ENCODE results near the gene GLP1R. TPM values are rescaled to one million over a fixed set of nuclear protein-coding genes. Genes with fewer than 3 reads are reported as not detected.

GLP1R gene
- total and polyA plus RNA-seq, 5 experiments from 2014 or later: not detected

GRCh38 chr6:39107034-39107433 is 58.5 kb downstream of the GLP1R start:
- POLR2A ChIA-PET: no interaction called here
- Mint-ChIP-seq H3K4me1 (peaks cover 25 to 59% (median 37%) of the 10 kb centered on the region in 4 donors), H3K27ac (peak overlapping the region in 1 of 10 donors; percentile 63), H3K27me3 (no peaks in the 10 kb centered on the region), H3K36me3 (peaks cover 13 to 59% (median 41%) of the 10 kb centered on the region in 3 donors), H3K9me3 (no peaks in the 10 kb centered on the region), H3K4me3 (peak overlapping the region in 2 of 10 donors; percentile 31 to 54)
- ATAC-seq (no peak), DNase-seq (no peak)

GRCh38 chr6:39107641-39108040 is 59.1 kb downstream of the GLP1R start:
- H3K27ac Mint-ChIP-seq: no peak overlapping the region
- POLR2A ChIA-PET: no interaction called here
- H3K4me3 Mint-ChIP-seq: no peak overlapping the region
- DNase-seq (no peak), ATAC-seq (no peak)
- peaks cover 13 to 55% (median 41%) of the 10 kb centered on the region in 3 donors for H3K36me3 Mint-ChIP-seq
- H3K9me3 Mint-ChIP-seq: no peaks in the 10 kb centered on the region
- no peaks in the 10 kb centered on the region for H3K27me3 Mint-ChIP-seq
- H3K4me1 Mint-ChIP-seq: peaks cover 29 to 65% (median 44%) of the 10 kb centered on the region in 4 donors

- POLR2A ChIA-PET: no interaction called here
- no peaks in the 10 kb centered on the region for H3K27me3 Mint-ChIP-seq
- DNase-seq: no peak
- peaks cover 29 to 69% (median 47%) of the 10 kb centered on the region in 4 donors for H3K4me1 Mint-ChIP-seq
- no peak for ATAC-seq
- H3K9me3 Mint-ChIP-seq: no peaks in the 10 kb centered on the region
- H3K4me3 Mint-ChIP-seq: no peak overlapping the region
- peak overlapping the region in 1 of 10 donors; percentile 5 for H3K27ac Mint-ChIP-seq
- H3K36me3 Mint-ChIP-seq: peaks cover 13 to 49% (median 40%) of the 10 kb centered on the region in 3 donors
These were observed 59.7 kb downstream of the GLP1R start for GRCh38 chr6:39108041-39108839.

GRCh38 chr6:39111280-39111679 is 62.7 kb downstream of the GLP1R start:
- no peaks in the 10 kb centered on the region for H3K9me3 Mint-ChIP-seq
- H3K27ac Mint-ChIP-seq: peak overlapping the region; percentile 53 to 95 (median 92)
- H3K4me3 Mint-ChIP-seq: peak overlapping the region; percentile 64 to 84 (median 73)
- H3K36me3 Mint-ChIP-seq: peaks cover 0 to 23% (median 19%) of the 10 kb centered on the region in 3 donors
- POLR2A ChIA-PET: interaction anchor here (0.6 kb wide), 1 partner anchor 472 kb away, joined by 3 read pairs; no protein-coding TSS in a partner anchor
- no peaks in the 10 kb centered on the region for H3K27me3 Mint-ChIP-seq
- peaks cover 36 to 84% (median 68%) of the 10 kb centered on the region in 4 donors for H3K4me1 Mint-ChIP-seq
- peak in 3 of 10 donors; percentile 25 to 43 (median 40) for DNase-seq
- no peak for ATAC-seq

GRCh38 chr6:39113788-39114187 is 65.2 kb downstream of the GLP1R start:
- Mint-ChIP-seq H3K36me3 (peaks cover 0 to 16% (median 15%) of the 10 kb centered on the region in 3 donors), H3K27me3 (no peaks in the 10 kb centered on the region), H3K27ac (peak overlapping the region; percentile 94 to 99 (median 98)), H3K4me1 (peaks cover 33 to 67% (median 54%) of the 10 kb centered on the region in 4 donors), H3K4me3 (peak overlapping the region; percentile 92 to 99 (median 97)), H3K9me3 (no peaks in the 10 kb centered on the region)
- POLR2A ChIA-PET: no interaction called here
- no peak for ATAC-seq
- DNase-seq: no peak

GRCh38 chr6:39114388-39114703 is 65.8 kb downstream of the GLP1R start:
- H3K27ac Mint-ChIP-seq: peak overlapping the region; percentile 94 to 99 (median 98)
- H3K36me3 Mint-ChIP-seq: peaks cover 0 to 11% (median 10%) of the 10 kb centered on the region in 3 donors
- H3K9me3 Mint-ChIP-seq: no peaks in the 10 kb centered on the region
- no peak for DNase-seq
- POLR2A ChIA-PET: no interaction called here
- H3K4me3 Mint-ChIP-seq: peak overlapping the region; percentile 92 to 99 (median 97)
- ATAC-seq: peak; percentile 15 to 18
- H3K4me1 Mint-ChIP-seq: peaks cover 30 to 61% (median 50%) of the 10 kb centered on the region in 4 donors
- H3K27me3 Mint-ChIP-seq: no peaks in the 10 kb centered on the region

GRCh38 chr6:39114704-39115599 is 66.4 kb downstream of the GLP1R start, which contains the start of gene SAYSD1:
SAYSD1 (minus strand) TSS chr6:39115186; CDS start chr6:39115089, 97 bp downstream.
- no peaks in the 10 kb centered on the region for H3K9me3 Mint-ChIP-seq
- H3K36me3 Mint-ChIP-seq: peaks cover 0 to 5% (median 4%) of the 10 kb centered on the region in 3 donors
- DNase-seq (peak; percentile 84 to 95 (median 90)), ATAC-seq (peak; percentile 78 to 87)
- peaks cover 30 to 56% (median 50%) of the 10 kb centered on the region in 4 donors for H3K4me1 Mint-ChIP-seq
- H3K27ac Mint-ChIP-seq: peak within 1 kb of the TSS; percentile 94 to 99 (median 98)
- peak within 1 kb of the TSS; percentile 92 to 99 (median 97) for H3K4me3 Mint-ChIP-seq
- POLR2A ChIA-PET: no interaction called here
- no peaks in the 10 kb centered on the region for H3K27me3 Mint-ChIP-seq

- no peak overlapping the region for H3K4me3 Mint-ChIP-seq
- H3K27me3 Mint-ChIP-seq: peaks cover 0 to 3% (median 0%) of the 10 kb centered on the region in 5 donors
- DNase-seq (no peak), ATAC-seq (no peak)
- H3K27ac Mint-ChIP-seq: no peak overlapping the region
- peaks cover 14 to 18% (median 15%) of the 10 kb centered on the region in 4 donors for H3K4me1 Mint-ChIP-seq
- no peaks in the 10 kb centered on the region for H3K9me3 Mint-ChIP-seq
- no peaks in the 10 kb centered on the region for H3K36me3 Mint-ChIP-seq
- POLR2A ChIA-PET: no interaction called here
These were observed 70.3 kb downstream of the GLP1R start for GRCh38 chr6:39118921-39119320.

GRCh38 chr6:39124114-39124513 is 75.5 kb downstream of the GLP1R start:
- POLR2A ChIA-PET: no interaction called here
- Mint-ChIP-seq H3K36me3 (peaks cover 0 to 3% (median 0%) of the 10 kb centered on the region in 3 donors), H3K27ac (no peak overlapping the region), H3K4me1 (no peaks in the 10 kb centered on the region), H3K27me3 (peaks cover 0 to 8% (median 5%) of the 10 kb centered on the region in 5 donors), H3K4me3 (no peak overlapping the region), H3K9me3 (peaks cover 0 to 3% (median 0%) of the 10 kb centered on the region in 9 donors)
- no peak for ATAC-seq
- DNase-seq: no peak

- no peak overlapping the region for H3K27ac Mint-ChIP-seq
- H3K27me3 Mint-ChIP-seq: peaks cover 0 to 15% (median 4%) of the 10 kb centered on the region in 5 donors
- POLR2A ChIA-PET: no interaction called here
- no peaks in the 10 kb centered on the region for H3K4me1 Mint-ChIP-seq
- ATAC-seq (no peak), DNase-seq (no peak)
- no peak overlapping the region for H3K4me3 Mint-ChIP-seq
- H3K36me3 Mint-ChIP-seq: peaks cover 0 to 3% (median 0%) of the 10 kb centered on the region in 3 donors
- H3K9me3 Mint-ChIP-seq: peaks cover 0 to 6% (median 0%) of the 10 kb centered on the region in 9 donors
These were observed 79.5 kb downstream of the GLP1R start for GRCh38 chr6:39128106-39128505.

- no peak for ATAC-seq
- peaks cover 0 to 6% (median 0%) of the 10 kb centered on the region in 9 donors for H3K9me3 Mint-ChIP-seq
- POLR2A ChIA-PET: no interaction called here
- no peak for DNase-seq
- no peak overlapping the region for H3K27ac Mint-ChIP-seq
- no peak overlapping the region for H3K4me3 Mint-ChIP-seq
- peaks cover 0 to 3% (median 0%) of the 10 kb centered on the region in 3 donors for H3K36me3 Mint-ChIP-seq
- no peaks in the 10 kb centered on the region for H3K4me1 Mint-ChIP-seq
- peaks cover 0 to 15% (median 4%) of the 10 kb centered on the region in 5 donors for H3K27me3 Mint-ChIP-seq
These were observed 80.3 kb downstream of the GLP1R start for GRCh38 chr6:39128832-39129231.

GRCh38 chr6:39130691-39131090 is 82.1 kb downstream of the GLP1R start:
- H3K27ac Mint-ChIP-seq: no peak overlapping the region
- H3K36me3 Mint-ChIP-seq: peaks cover 0 to 3% (median 0%) of the 10 kb centered on the region in 3 donors
- H3K9me3 Mint-ChIP-seq: peaks cover 0 to 6% (median 0%) of the 10 kb centered on the region in 9 donors
- H3K4me1 Mint-ChIP-seq: no peaks in the 10 kb centered on the region
- peaks cover 0 to 11% (median 2%) of the 10 kb centered on the region in 5 donors for H3K27me3 Mint-ChIP-seq
- POLR2A ChIA-PET: no interaction called here
- ATAC-seq (no peak), DNase-seq (no peak)
- H3K4me3 Mint-ChIP-seq: no peak overlapping the region
